Raji (cell line): ENCODE data around the gene PARVG.

Experiments used
- POLR2A ChIP-seq: IDR thresholded peaks from 2 replicates; pipeline ENCODE4 v1.6.1; 2011; ENCODE audit warnings: low read depth, low read length, control low read depth; ENCODE audit not compliant: insufficient read depth

PARVG gene

DNA sequence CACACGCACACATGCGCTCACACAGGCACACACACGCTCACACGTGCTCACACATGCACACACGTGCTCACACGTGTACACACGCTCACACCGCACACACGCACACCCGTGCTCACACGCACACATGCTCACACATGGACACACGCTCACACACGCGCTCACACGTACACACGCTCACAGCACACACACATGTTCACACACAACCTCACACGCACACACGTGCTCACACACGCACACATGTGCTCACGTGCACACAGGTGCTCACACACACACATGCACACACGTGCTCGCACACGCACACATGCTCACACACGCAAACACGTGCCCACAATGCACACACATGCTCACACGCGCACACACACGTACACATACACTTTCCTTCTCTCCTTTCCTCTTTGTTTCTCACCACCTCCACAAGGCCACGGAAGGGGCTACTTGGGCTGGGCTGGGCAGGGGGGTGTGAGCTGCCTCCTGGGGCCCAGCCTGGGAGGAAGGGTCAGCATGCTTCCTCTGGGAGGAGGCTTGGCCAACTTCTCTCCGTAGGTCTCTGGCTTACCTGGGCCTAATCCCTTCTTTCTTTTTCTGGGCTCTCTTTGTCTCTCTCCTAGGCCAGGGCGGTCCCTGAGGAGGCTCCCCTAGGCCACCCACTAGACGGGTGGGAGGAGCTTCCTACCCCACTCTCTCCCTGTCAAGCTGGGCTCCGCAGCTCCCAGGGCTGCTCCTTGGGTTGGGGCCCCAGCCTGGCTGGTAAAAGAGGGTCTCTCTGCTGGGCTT lies 34.5 kb upstream of the PARVG start:
- no peak for TF ChIP-seq POLR2A

DNA sequence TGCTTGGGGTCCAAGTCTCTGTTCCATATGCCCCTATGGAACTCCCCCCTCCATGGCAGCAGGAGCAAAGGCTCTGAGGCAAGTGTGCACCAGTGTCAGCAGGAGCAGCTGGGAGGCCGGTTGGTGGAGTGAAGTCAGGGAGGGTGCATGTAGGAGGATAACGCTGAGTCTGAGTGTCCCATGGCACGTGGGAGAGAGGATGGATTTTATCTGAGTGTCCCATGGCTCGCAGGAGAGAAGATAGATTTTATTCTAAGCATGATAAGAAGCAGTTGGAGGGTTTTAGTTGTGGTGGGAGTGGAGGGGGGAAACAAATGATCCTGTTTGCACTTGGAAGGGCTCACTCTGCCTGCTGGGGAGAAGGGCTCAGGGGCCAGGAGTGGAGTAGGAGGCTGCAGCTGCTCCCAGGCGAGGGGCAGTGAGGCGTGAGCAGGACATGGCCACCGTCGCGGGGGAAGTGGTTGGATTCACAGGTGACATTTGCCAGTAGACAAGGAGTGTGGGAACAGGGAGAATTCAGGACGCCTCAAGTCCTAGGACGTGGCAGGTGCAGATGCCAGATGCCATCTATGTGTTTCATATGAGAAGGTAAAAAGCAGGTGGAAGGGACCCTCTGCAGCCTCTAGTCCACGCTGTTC lies 33.6 kb upstream of the PARVG start:
- no peak for TF ChIP-seq POLR2A

DNA sequence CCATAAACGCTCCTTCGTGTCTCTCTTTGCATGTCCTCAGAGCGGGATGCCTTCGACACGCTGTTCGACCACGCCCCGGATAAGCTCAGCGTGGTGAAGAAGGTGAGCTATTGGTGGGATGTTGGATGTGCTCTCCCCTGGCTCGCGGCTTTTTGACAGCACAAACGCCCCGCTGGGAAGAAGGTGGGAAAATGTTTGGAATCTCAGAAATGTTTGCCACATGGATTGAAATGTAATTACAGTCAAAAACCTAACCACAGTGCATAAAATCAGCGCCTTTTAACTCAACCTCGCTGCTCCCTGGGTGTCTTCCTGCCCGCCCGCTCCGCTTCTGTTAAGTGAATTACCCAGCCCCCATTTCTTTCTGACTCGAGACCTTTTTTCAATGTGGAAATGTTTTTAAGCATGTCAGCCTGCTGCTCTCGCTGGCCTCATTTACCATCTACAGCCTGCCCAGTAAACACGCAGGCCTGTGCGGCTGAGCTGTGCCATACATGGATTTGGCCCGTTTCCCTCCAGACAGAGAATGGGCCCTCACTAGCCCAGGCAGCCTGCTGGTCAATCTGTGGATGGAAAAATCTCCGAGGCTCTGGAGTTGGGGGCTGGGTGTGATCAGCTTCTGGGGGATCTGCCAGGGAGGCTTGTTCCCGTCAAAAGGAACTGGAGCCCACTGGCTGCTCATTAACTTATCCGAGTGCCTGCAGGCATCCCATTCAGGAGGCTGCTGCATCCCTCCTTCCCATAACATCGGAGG lies 32.7 kb upstream of the PARVG start:
- TF ChIP-seq POLR2A = no peak

DNA sequence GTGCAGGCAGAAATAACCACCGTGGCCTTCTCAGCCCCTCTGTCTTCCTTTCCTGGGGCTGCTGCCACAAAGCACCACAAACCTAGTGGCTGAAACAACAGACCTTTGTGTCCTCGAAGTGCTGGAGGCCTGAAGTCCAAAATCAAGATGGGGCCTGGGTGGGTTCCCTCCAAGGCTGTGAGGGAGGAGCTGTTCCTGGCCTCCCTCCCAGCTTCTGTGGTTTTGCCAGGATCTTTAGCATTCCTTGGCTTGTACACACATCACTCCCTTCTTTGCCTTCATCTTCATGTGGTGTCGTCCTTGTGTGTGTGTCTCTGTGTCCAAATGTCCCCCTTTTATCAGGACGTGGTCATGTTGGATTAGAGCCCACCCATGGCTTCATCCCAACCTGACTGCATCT lies 29.0 kb upstream of the PARVG start:
- TF ChIP-seq POLR2A = no peak

DNA sequence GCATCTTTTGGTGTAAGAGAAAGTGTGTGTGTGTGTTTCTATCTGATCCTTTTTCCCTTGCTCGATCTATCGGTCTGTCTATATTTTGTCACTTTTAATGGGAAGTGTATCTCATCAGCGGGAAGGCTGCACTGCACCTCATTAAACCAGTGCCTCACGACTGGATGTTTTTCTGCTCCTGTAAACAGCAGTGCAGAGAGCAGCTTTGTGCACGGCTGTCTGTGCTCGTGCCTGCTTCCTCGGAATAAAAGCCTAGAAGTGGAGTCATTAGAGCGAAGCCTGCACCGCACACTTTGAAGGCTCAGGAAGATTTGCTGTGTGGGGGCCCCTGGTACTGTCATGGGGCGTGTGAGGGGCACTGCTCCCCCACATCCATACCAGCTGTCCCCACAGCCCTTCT lies 27.0 kb upstream of the PARVG start:
- no peak for TF ChIP-seq POLR2A

DNA sequence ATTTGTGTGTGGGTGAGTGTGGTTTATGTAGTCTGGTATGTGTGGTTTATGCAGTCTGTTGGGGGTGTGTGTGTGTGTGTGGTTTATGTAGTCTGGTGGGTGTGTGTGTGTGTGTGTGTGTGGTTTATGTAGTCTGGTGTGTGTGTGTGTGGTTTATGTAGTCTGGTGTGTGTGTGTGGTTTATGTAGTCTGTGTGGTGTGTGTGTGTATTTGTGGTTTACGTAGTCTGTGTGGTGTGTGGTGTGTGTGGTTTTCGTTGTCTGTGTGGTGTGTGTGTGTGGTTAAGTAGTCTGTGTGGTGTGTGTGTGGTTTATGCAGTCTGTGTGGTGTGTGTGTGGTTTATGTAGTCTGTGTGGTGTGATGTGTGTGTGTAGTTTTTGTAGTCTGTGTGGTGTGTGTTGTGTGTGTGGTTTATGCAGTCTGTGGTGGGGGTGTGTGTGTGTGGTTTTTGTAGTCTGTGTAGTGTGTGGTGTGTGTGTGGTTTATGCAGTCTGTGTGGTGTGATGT lies 26.2 kb upstream of the PARVG start:
- no peak for TF ChIP-seq POLR2A

DNA sequence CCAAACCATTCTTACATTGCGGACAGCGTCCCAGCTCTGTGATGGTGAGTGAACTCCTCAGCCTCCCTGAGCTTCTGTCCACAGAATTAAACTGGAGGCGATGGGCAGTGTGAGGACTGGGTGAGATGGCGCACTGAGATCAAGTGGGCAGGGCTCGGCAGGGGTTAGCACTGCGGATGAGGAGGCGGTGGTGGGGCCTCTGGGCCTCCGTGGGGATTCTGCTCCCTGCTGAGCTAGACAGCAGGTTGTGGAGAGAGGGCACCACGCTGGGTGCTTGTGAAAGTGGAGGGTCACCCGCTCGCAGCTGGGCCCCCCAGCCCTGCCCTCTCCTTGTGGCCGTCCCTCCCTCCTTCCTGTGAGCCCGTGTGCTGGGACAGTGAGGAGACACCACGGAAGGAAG lies 25.6 kb upstream of the PARVG start:
- no peak for TF ChIP-seq POLR2A

DNA sequence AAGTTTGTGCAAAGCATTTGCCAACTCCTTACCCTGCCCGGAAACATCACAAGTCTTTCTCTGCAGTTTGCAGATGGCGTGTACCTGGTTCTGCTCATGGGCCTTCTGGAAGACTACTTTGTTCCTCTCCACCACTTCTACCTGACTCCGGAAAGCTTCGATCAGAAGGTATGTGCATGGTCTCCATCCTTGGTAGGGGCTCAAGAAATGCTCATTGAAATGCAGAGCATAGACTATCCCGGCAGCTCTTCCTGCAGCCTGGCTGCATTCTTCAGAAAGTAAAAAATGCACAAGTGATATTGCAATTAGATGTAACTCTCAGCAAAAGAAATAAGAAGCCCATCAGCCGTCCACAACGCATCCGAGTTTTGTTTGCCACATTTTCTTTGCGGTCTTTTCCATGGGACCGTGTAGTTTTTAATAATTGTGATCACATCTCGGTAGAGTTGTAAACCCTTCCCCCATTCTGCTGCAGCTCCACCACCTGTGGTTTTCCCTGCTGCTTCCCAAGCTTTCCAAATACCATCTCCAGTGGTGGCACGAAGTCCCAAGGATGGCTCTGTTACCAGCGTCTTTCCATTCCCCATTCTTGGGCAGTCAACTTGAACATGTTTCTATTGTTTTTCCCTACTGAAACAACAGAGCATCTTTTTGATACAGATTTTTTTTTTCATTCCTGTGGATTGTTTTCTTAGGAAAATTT lies 22.7 kb upstream of the PARVG start:
- TF ChIP-seq POLR2A = no peak

DNA sequence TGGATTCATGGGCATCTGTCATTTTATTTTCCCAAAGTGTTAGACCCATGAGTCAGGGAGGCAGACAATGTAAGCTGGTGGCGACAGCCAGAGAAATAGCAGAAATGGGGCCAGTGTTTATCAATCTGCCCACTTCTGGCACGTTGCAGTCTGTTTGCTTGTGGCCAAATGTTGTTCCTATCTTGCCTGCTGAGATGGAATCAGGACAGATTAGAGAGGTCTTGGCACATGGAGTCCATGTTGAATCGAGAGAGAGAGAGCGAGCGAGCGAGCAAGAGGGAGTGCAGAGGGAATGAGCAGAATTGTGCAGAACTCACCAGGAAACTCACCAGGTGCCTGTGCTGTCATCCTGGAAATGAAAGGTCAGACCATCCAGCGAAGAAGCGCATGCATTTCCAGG lies 21.9 kb upstream of the PARVG start:
- TF ChIP-seq POLR2A = no peak

DNA sequence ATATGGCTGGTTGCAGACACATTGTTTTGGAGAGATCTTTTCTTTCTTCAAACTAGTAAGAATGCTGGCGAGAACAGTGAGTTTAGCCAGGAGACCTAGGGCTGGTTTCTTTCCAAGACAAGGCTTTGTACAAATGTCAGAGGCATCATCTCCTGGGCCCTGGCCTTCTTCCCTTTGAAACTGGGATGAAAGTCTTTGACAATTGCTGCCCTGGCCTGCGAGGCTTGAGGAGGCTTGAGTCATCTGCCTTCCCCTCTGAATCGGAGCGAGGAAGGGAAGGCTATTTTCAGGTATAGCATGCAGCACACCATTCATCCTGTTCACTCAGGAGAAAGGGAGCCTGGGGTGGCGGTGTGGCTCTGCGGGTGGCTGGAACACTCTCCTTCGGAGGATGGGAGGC lies 21.5 kb upstream of the PARVG start:
- TF ChIP-seq POLR2A = no peak

DNA sequence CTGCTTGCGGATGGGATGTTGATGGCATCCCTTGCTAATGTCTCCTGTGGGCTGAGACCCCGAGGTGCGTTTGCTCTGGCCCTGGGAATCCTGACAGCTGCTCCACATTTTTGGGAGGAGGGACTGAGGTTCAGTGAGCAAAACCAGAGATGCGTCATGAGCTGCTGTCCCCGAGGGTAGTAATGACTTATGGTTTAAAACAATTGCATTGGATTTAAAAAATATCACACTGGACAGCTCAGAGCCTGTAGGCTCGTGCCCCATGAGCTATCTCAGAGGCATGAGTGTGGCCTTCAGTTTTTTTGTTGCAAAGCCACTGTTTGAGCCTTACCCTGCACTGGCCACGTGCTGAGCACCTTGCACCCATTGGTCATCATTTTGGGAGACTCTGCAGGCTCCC lies 20.9 kb upstream of the PARVG start:
- TF ChIP-seq POLR2A = no peak

DNA sequence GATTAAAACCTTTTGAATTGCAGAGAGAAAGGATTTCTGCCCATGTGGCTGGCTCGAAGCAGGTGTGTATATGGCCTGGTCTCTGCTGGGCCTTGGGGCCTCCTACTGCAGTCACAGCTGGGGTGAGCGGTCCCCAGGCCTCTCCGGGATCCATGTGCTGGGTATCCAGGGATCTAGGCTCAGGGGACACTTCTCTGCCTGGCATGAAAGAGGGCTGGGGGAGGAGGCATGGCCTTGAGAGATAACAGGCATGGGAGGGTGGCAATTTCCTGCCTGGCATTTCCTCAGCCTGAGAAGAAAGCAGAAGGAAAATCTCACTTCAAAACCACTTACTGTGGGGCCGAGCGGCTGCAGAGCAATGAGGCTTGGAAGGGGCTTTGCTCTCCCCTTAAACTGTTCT lies 20.3 kb upstream of the PARVG start:
- no peak for TF ChIP-seq POLR2A

DNA sequence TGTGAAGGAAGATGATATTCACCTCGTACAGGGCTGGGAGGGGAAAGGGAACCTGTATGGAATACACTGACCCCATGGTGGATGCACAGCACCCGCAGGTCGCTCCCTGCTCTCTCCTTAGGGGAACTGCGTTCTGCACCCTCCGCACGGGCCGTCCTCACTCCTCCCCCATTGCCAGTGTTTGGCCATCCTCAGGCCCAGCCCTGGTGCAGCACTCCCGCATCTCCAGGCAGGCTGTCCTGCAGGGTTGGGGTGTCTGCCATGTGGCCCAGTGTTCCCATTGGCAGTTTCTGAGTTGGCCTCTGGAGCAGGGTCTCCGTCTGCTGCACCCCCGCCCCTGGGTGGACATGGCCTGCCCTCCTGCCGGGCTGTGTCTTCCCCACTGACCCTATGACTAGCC lies 19.1 kb upstream of the PARVG start:
- TF ChIP-seq POLR2A = no peak

DNA sequence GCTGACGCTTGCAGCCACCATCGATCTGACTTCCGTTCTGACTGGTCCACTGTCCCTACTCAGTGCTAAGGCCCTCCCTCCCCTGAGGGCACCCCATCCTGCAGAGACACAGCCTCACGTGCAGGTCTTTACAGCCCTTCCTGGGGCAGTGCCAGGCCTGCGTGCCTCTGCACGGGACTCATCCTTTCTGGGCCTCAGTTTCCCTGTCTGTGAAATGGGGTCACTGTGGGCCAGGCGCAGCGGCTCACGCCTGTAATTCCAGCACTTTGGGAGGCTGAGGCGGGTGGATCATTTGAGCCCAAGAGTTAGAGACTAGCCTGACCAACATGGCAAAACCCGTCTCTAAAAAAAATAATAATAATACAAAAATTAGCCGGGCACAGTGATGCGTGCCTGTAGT lies 17.8 kb upstream of the PARVG start:
- no peak for TF ChIP-seq POLR2A

DNA sequence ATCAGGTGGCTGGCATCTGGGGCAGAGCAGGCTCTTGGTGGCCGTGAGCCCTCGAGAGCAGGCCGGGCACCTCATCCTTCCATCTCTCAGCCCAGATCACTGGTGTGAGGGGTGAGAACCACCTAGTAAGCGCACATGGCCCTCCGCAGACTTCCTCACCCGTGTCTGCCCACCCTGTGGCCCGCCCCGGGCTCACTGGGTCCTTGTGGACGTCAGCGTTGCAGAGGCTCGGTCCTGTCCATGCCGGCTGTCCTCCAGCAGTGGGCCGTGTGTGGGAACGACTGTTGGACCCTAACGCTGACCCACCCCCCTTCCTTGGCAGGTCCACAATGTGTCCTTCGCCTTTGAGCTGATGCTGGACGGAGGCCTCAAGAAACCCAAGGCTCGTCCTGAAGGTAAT lies 17.2 kb upstream of the PARVG start:
- no peak for TF ChIP-seq POLR2A
